Non-pigmented ciliary epithelial cell (primary cell): ENCODE results near the gene RBCK1.
"Not testable (repeated sequence)": the region's sequence is repeated elsewhere in the genome, so short reads cannot be mapped to it uniquely, and the experiment has no call there.

ENCODE experiments used
- DNase-seq: peaks from one replicate; pipeline ENCODE4 v3.0.0-alpha.2; 2010; ENCODE audit warnings: low read depth

RBCK1 gene

GRCh38 chr20:376089-376488 lies 32.0 kb upstream of the RBCK1 start:
- DNase-seq, result no peak

DNA sequence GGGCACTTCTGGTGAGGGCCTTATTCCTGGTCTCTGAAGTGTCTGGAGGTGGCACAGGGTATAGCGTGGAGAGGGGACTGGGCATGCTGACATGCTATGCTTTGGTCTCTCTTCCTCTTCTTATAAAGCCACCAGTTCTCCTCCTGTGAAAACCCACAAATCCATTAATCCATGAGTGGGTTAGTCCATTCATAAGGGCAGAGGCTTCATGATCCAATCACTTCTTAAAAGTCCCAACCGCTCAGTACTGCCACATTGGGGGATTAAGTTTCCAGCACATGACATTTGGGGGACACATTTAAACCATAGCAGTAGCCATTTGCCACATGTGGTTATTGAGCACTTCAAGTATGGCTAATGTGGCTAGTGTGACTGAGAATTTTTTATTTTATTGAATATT lies 31.3 kb upstream of the RBCK1 start:
- no peak for DNase-seq

GRCh38 chr20:377578-377977 lies 30.5 kb upstream of the RBCK1 start:
- not testable (repeated sequence) for DNase-seq

DNA sequence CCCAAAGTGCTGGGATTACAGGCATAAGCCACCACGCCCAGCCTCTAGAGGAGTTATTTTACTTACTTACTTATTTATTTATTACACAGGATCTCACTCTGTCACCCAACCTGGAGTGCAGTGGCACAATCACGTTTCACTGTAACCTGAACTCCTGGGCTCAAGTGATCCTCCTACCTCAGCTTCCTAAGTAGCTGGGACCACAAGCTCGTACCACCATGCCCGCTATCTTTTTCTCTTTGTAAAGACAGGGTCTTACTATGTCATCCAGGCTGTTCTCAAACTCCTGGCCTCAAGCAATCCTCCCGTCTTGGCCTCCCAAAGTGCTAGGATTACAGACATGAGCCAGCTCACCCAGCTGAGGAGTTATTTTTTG lies 29.1 kb upstream of the RBCK1 start:
- no peak for DNase-seq

DNA sequence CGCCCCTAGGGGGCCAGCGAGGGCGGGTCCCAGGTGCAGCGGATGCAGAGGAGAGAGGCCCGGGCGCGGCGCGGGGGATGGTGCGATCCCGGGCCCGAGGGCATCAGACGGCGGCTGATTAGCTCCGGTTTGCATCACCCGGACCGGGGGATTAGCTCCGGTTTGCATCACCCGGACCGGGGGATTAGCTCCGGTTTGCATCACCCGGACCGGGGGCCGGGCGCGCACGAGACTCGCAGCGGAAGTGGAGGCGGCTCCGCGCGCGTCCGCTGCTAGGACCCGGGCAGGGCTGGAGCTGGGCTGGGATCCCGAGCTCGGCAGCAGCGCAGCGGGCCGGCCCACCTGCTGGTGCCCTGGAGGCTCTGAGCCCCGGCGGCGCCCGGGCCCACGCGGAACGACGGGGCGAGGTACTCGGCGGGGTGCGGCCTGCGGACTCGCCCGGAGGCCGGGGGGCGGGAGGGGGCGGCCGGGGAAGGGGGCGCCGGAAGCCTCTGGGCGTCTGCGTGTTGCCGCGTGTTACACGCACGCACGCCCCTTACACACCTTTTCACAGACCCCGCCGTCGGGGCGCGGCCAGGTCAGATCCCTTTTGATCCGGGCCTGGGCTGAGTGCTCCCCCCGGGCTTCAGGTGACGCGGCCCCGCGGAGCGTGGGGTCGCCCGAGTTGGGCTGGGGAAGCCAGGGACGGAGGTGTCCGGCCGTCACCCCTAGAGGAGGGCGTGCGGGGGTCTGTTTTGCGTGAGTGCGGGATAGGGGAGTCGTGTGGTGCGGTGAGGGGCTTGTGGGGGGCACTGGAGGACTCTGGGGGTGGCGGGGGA lies 27.1 kb upstream of the RBCK1 start:
- no peak for DNase-seq

DNA sequence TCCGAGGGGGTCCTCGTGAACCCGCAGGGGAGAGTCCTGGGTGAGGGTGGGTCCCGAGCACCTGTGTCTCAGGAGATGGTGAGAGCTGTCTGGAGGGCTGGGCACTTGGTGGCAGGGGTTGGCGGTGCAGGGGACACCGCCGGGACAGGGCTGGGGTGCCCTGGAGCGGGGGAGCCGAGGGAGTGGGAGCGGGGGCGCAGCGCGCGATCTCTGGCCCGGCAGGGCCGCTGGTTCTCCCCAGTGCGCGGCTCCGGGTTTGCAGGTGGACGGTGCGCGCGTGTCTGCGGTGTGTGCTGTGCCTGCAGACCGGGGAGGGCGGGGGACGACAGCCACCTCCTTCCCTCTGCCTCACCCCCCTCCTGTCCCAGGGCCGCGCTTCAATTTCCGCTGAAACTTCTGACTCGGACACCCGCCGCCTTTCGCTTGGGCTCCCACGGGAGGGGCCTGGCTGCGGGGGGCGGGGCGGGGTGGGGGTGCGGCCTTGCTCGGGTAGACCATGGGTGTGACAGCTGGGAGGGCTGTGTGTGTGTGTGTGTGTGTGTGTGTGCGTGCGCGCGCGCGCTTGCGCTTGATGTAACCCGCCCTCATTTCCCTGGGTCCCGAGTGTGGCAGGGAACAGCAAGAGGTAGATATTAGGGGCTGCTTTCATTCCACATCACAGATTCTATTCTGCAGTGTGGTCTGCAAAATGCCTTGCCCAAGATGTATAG lies 26.4 kb upstream of the RBCK1 start:
- no peak for DNase-seq

DNA sequence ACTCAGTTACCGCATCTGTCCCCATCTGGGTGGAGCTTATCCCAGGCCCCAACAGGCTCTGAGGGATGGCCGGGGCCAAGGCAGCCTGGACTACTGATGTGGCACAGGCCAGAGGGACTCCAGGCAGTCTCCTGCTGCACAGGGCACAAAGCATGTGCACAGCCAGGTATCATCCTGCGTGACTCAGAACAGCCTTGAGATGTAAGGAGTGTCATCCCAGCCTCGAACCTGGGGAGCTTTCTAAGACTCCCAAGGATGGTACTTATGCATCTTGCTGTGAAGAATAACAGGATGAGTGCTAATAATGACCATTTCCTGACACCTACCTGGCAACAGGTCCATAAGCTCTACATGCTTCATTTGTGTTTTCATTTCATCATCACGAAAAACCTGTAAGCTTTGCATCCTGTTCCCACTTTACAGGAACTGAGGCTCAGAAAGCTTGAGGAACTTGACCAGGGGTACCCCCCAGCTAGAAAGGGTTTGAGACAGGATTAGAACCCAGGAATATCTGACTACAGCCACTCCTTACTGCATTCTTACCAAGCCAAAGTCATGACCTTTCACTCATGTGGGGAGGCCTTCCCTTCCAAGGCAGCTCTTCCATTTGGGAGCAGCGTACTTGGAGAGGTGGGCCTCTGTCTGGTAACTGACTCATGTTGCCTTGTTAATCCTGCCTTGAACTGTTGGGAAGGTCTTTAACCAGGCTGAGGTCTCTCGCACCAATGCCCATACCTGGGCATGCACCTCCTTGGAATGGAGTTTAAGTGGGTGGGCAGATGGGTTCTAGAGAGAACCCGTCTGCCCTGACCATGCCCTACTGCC lies 25.6 kb upstream of the RBCK1 start:
- no peak for DNase-seq

- DNase-seq, result no peak
Observed at GRCh38 chr20:383889-384288, 24.2 kb upstream of the RBCK1 start.

DNA sequence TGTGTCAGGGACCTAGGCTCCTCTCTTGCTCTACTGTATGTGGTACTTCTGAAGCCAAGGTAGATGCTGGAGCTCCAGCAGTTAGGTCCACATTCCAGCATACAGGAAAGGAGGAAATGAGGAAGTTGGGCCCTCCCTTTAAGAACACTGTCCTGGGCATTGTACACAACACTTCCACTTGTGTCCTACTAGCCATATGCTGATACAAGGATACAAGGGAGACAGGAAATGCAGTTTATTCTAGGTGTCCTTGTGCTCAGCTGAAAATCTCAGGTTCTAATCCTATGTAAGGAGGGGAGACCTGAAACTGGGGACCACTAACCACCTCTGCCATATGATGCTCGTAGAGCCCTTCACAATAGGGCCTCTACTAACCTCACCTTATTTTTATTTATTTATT lies 23.4 kb upstream of the RBCK1 start:
- DNase-seq, result no peak

DNA sequence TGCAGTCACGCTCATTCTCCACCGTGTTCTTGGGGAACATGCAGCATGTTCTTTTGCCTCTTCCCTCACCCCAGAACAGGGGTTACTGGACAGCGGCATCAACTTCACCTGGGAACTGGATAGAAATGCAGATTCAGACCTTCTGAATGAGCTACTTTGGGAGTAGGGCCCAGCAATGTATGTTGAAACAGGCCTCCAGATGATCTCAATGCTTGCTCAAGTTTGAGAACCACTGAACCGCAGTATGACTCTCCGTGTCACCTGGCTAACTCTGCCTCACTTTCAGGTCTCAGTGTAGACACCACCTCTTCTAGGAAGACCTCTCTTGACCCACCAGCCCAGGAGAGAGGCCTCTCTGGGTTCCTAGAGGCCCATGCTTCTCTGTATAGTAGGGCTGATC lies 22.7 kb upstream of the RBCK1 start:
- no peak for DNase-seq

DNA sequence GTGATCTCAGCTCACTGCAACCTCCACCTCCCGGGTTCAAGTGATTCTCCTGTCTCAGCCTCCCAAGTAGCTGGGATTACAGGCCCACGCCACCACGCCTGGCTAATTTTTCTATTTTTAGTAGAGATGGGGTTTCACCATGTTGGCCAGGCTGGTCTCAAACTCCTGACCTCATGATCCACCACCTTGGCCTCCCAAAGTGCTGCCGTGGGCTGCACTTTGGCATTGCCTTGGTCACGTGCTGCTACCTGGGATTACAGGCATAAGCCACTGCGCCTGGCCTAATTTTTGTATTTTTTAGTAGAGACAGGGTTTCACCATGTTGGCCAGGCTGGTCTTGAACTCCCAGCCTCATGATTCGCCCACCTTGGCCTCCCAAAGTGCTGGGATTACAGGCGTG lies 21.5 kb upstream of the RBCK1 start:
- DNase-seq, result not testable (repeated sequence)

DNA sequence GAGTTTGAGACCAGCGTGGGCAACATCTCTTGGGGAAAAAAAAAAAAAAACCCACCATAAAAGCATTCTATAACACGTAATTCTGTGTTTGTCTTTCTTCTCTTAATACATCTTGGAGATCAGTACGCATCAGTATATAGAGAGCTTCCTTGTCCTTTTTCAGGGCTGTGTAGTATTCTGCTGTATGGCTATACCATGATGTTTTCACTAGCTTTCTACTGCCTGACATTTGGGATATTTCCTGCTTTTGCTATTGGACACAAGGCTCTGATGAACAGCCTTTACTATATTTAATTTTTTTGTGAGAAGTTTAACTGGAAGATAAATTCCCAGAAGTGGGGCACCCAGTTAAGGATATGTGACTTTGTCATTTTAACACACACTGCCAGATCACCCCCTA lies 20.6 kb upstream of the RBCK1 start:
- DNase-seq, result no peak

- DNase-seq, result no peak
Observed at GRCh38 chr20:388034-388994, 19.8 kb upstream of the RBCK1 start.

- no peak for DNase-seq
Observed at GRCh38 chr20:389220-389619, 18.9 kb upstream of the RBCK1 start.

GRCh38 chr20:391041-391711 lies 16.9 kb upstream of the RBCK1 start:
- DNase-seq, result no peak

- DNase-seq, result not testable (repeated sequence)
Observed at GRCh38 chr20:393296-393695, 14.8 kb upstream of the RBCK1 start.

- no peak for DNase-seq
Observed at GRCh38 chr20:396252-396618, 11.9 kb upstream of the RBCK1 start.

DNA sequence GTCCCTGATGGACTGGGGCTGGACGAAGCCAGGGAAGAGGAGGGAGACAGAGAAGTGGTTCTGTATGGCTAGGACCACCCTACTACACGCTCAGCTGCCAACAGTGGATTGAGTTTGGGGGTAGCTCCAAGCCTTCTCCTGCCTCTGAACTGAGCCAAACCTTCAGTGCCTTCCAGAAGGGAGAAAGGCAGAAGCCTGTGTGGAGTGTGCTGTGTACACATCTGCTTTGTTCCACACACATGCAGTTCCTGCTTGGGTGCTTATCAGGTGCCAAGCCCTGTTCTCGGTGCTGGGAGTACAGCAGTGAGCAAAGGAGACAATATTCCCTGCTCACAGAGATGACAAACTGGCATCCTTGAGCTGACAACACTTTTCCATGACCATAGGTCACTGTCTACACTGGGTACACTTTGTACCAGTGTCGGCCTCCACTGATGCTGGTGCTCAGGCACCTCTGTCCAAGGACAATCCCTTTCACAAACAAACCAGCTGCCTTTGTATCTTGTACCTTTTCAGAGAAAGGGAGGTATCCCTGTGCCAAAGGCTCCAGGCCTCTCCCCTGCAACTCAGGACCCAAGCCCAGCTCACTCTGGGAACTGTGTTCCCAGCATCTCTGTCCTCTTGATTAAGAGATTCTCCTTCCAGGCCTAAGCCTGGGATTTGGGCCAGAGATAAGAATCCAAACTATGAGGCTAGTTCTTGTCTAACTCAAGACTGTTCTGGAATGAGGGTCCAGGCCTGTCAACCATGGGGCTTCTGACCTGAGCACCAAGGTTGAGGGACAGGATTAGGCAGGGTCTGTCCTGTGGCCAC lies 11.3 kb upstream of the RBCK1 start:
- no peak for DNase-seq

GRCh38 chr20:397432-398237 lies 10.5 kb upstream of the RBCK1 start:
- no peak for DNase-seq
